Renal pelvis (tissue), 4 donors: Measurements from ENCODE around the gene GALNT10. TPM values are rescaled to one million over a fixed set of nuclear protein-coding genes. Genes with fewer than 3 reads are reported as not detected.

Experiments used
- DNase-seq: peaks from one replicate; pipeline ENCODE4 v3.0.0-alpha.2; 2013
- polyA plus RNA-seq, 3 donors: library from polyadenylated mRNA; unstranded; fragments of 120-200 nt; gene quantifications; one replicate each; pipeline ENCODE4 v1.2.1, GENCODE V29; 2013; ENCODE audit not compliant: insufficient read length in 3 of 3

GALNT10 gene
- polyA plus RNA-seq, 3 donors: 24.3 to 28.7 (median 26.6) TPM

DNA sequence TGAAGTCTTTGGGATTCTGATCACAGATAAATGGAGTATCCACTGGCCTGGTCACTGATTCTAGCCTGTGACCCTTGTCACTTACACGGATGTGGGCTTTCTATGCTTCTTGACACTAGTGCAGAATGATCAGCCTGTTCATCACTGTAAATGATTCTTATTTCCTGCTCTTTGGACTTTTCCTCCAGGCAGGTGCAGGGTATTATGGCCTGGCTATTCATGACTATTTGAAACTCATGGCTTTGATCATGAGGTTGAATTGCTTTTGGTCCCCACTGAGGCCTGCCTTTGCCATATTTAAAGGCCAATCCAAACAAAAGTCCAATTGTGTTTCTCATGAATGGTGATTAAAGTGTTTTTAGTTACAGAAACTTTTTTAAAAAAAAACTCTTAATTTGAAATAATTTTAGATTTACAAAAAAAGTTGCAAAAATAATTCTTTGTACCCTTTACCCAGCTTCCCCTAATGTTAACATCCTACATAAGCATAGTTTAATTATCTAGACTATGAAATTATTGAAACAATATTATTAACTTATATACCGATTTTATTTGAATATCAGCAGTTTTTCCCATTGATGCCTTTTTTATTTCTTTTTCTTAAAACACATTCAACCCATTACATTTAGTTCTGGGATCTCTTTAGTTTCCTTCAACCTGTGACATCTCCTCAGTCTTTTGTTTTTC, 68.1 kb downstream of the GALNT10 start:
- DNase-seq: no peak

DNA sequence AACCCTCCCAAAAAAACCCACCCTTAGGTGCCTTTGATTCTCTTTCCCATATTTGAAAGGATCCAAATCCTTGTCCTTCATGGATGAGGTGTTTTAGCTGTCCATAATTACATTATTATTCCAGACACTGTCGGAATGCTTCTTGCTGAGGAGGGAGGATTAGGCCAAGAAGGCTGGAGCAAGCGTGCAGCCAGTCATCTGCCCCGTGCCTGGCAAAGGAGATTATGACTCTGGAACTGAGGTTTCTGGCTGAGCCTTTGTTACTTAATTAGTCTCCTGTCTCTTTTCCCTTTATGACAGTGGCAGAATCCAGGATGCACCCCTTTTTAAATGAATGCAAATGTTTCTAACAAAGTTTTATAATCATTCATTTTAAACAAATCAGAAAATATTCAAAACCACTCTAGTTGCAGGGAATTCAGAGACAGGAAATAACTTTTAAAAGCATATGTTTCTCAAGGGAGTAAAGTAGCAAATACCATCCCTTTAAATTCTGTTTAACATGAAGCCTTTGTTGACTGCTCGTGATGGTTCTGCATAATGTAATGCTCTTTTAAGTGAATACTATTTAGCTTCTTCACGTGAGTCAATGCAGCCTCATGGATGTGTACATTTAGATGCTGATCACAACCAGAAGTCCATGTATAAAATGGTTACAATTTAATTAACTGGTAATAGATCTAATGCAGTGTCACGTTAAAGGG, 69.8 kb downstream of the GALNT10 start:
- DNase-seq: no peak

- DNase-seq: no peak
Measured at GRCh38 chr5:154262342-154262741, 71.8 kb downstream of the GALNT10 start.

DNA sequence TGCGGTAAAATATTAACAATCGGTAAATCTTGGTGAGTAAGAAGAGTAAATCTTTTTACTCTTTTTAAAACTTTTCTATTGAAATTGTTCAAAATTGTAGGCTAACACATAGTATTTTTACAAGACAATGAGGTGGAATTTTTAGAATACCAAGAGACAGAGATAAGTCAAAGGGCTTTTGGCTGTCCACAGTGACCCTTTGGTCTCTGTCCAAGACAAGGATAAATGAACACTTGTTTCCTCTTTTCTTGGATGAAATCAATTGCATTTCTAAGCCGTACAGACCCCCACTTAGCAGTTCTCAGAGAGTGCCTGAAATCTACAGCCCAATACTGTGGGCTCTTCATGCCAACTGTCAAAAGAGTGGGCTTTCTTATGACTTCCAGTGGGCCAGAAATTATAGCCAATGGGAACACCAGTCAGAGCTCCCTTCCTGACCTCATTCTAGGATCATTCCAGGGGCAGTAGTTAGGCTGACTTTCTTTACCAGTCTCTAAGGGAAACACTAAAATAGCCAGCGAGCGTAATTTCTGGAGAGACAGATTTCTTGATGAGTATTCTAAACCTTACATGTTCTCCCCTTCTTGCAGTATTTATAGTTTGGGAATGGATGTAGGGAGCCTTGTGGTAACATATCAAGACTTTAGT, 74.1 kb downstream of the GALNT10 start:
- no peak for DNase-seq

GRCh38 chr5:154265197-154265773, 74.8 kb downstream of the GALNT10 start:
- DNase-seq: no peak

DNA sequence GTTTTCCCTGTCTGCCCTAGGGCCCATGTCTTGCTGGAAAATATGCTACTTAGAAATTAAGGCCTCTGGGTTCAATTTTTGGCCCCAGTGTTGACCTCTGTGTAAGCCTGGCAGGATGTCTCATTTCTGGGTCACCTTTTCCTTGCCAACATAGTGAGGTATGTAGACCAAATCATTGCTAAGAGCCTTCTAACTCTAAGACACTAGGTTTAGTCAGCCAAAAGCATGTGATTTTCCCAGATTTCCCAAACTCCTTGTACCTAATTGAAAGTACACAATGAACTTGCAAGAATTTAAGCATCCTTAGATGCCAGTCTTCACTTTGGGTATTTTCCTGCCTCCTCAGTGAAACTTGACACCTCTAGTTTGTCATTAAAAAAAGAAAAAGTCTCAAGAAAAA, 77.0 kb downstream of the GALNT10 start:
- DNase-seq: no peak

- DNase-seq: no peak
Measured at GRCh38 chr5:154268073-154268472, 77.5 kb downstream of the GALNT10 start.

GRCh38 chr5:154269414-154269813, 78.9 kb downstream of the GALNT10 start:
- no peak for DNase-seq

- DNase-seq: no peak
Measured at GRCh38 chr5:154271466-154271865, 80.9 kb downstream of the GALNT10 start.

- no peak for DNase-seq
Measured at GRCh38 chr5:154271936-154272514, 81.5 kb downstream of the GALNT10 start.

- DNase-seq: no peak
Measured at GRCh38 chr5:154273028-154273617, 82.6 kb downstream of the GALNT10 start.

DNA sequence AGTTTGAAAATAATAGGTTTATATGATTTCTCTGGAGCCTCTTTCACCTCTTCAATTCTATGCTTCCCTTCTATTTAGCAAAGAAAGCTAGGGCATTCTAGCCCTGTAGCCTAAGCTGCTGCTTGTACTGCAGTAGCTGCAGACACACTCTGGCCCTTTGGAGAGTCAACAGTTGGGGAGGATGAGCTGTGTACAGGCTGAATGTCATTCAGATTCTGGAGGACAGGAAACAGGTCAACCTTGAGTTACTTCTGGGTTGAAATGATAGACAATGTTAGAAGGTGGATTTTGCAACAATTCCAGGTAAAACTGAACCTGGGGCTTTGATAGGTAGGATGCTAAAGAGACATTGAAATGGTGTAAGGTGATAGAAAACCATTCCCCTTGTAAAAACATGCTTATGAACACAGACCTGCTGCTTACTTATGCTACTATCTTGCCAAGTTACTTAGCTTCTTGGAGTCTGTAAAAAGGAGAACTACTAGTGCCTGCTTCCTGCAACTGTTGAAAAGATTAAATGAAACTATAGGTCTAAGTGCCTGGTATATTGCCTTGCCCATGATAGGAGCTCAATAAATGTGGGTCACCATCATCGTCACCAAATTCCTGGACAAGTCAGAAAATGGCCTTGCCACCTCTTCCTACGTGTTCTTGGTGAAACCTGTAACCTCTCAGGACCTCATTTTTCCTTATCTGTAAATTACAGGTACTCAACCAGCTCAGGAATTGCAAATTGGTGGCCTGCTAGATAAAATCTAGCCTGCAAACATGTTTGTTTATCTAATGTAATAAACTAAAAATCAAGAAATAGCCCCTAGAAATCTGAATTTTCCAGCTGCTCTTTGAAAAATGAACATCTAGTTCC, 83.7 kb downstream of the GALNT10 start:
- DNase-seq: no peak

- no peak for DNase-seq
Measured at GRCh38 chr5:154274828-154275185, 84.3 kb downstream of the GALNT10 start.

- no peak for DNase-seq
Measured at GRCh38 chr5:154275566-154275965, 85.0 kb downstream of the GALNT10 start.

DNA sequence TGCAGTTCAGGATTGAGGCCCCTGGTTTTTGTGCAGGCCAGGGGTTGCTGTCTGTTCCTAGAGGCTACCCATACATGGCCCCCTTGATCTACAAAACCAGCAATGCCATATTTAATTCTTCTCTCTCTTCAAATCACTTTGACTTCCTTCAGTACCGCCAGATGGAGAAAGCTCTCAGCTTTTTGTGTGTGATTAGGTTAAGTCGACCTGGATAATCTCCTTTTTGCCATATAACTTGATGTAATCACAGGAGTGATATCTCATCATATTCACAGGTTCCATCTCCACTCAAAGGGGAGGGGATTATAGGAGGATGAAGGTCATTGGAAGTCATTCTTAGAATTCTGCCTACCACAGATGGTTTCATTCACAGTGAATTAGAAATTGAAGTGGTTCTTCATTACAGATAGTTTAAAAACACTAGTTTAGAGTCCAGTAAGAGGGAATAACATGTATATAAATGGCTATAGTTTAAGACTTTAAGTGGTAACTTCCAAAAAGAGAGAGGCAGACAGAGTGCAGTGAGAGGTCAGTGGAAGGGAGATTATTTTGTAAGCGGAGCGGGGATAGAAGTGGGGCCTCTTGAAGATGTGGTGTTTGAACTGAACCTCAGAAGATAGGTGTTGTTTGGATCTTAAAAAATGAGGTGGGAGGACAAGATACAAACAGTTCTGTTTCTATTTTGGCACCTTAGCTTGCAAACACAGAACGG, 85.9 kb downstream of the GALNT10 start:
- no peak for DNase-seq

- no peak for DNase-seq
Measured at GRCh38 chr5:154276973-154277331, 86.4 kb downstream of the GALNT10 start.

DNA sequence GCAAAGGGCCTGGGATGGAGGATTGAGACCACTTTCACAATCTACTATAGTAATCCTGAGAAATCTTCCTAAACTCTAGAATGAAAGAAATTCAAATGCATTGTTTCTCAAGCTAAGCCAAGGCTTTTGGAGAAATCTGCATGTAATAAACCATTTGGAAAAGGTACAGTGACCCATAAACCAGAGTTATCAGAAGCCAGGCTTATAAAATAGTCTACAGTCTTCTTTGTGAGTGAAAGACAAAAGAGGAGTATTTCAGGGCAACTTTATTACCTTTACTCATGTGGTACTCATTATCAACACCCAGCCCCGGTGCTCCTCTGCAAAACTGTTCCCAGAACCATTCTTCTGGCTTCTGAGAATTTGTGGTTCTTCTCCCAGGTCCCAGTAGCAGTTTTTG, 87.0 kb downstream of the GALNT10 start:
- DNase-seq: no peak

DNA sequence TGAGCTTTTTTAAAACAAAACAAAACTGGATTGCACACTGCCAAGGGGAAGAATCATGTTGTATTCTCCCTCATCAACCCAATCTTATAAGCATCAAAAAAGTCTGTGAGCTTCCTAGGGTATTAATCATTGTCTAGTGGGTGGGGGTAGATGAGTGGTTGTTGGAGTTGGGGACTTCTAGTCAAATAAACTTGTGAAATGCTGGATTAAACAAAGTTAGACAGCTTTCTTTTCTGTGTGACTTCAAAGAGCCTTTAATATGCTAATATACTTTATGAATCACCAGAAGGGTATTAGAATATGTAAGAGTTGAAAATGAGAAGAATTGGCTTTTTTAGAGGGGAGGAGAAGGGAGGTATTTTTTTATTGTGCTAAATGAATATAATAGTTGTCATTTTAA, 87.7 kb downstream of the GALNT10 start:
- no peak for DNase-seq

DNA sequence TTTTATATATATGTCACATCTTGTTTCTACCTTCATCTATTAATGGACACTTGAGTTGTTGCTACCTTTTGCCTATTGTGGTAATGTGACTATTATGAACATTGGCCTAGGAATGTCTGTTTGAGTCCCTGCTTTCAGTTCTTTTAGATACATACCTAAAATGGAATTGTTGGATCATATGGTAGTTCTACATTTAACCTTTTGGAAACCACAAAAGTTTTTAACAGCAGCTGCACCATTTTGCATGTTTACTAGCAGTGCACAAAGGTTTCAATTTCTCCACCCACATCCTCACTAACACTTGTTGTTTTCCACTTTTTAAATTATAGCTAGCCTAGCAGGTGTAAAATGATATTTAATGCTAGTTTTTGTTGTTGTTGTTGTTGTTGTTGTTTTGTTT, 88.4 kb downstream of the GALNT10 start:
- no peak for DNase-seq

DNA sequence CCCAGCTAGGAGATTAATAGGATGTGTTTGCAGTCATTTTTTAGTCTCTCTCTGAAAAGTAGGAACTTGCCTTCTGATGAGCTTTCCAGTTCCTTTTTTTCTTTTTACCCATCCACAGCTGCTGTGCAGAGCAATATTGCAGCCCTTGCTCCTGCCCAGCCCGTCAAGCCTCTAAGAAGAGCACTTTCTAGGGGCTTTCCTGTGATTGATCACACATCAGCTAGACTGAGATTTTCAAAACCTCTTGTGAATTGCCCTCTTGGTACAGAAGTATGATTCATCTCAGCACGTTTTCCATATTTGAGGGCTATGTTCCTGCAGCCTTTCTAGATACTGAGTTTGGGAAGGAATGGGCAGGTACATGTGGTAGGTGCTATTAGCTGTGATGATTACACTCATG, 93.9 kb downstream of the GALNT10 start:
- DNase-seq: no peak
